Measurements from ENCODE around the gene PLA2G2F.

GRCh38 chr1:20148571-20149500 is 9.7 kb downstream of the PLA2G2F start:
- no peak for TF ChIP-seq CTCF (IDR thresholded peaks at IDR 0.05)
- no peak for TF ChIP-seq POLR2A (IDR thresholded peaks at IDR 0.05)
